T47D (cell line): ENCODE measurements around the gene CFAP299.
A peak's percentile ranks its signal among the peaks of the same experiment; 100 is the strongest.
"Not testable (repeated sequence)": the region's sequence is repeated elsewhere in the genome, so short reads cannot be mapped to it uniquely, and the experiment has no call there.

ENCODE experiments used
- DNase-seq, 2 experiments: peaks; one replicate each; pipeline versions ENCODE4 v3.0.0 to v3.0.0-alpha.2; 2011 to 2012; ENCODE audit warnings: low read depth in 1 of 2, low spot score in 1 of 2
- JUND ChIP-seq: IDR thresholded peaks from 2 replicates; pipeline ENCODE4 v1.6.1; 2012; ENCODE audit warnings: low read depth
- in situ Hi-C: cut with HindIII; loops from 2 replicates; pipeline ENCODE4 v1.10.0; 2016; ENCODE audit warnings: low sequenced_read_pairs, low pct_unique_long_range_greater_than_20kb

The CFAP299 gene

DNA sequence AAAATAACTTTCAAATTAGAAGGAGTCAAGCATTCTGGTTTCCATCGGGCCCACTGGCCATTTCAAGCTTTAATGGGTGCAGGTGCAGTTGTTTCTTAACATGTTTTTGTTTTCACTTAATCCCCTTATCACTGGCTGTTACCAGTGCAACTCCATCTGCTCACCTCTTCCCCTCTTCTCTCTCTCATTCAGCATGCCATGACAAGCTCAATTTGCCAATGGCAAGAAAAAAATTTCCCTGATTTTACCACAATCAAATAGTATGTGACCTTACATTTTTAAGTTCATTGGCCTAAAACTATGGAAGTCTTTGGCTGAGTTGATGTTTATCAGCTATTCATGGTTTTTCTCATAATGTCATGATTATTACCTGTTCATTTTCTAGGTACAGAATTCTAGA, 395.9 kb downstream of the CFAP299 start:
- in situ Hi-C loops, result no loop called here
- DNase-seq, result no peak
- no peak for TF ChIP-seq JUND

DNA sequence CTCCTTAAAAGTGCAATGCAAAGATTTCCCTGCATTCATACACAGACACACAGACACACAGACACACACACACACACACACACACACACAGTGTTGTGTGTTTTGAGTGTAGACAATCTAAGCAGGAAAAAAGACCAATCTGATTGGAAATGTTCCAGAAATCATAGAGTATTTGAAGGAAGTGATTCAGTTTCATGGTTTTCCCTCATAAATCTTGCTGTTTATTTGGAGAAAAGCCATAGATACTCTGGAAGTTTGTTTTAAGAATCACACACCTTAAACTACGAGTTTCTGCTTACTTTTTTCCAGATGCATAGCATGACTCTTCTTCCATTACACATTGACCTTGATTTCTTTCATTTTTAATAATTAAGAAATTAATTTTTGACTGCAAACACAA, 396.5 kb downstream of the CFAP299 start:
- in situ Hi-C loops, result no loop called here
- DNase-seq, result peak in 1 of 2 experiments; percentile 23
- TF ChIP-seq JUND, result no peak

DNA sequence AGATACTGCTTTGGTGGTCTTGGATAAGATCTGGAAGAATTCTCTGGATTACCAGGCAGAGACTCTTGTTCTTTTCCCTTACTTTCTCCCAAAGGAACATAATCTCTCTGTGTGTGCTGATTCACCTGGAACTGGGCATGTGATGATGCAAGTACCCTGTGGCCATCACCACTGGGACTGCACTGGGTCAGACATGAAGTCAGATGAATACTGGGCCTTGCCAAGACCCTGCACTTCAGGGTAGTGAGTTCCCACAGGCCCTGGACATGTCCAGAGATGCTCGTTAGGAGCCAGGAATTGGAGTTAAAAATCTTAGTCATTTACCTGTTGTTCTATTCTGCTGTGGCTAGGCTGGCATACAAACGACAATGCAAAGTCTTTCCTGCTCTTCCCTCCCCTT, 404.8 kb downstream of the CFAP299 start:
- DNase-seq, result no peak
- no peak for TF ChIP-seq JUND
- in situ Hi-C loops, result no loop called here

DNA sequence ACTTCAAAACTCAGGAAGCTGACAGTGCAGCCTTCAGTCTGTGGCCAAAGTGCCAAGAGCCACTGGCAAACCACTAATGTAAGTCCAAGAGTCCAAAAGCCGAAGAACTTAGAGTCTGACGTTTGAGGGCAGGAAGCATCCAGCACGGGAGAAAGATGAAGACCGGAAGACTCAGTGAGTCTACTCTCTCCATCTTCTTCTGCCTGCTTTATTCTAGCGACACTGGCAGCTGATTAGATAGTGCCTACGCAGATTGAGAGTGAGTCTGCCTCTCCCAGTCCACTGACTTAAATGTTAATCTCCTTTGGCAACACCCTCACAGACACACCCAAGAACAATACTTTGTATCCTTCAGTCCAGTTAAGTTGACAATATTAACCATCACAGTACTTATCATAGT, 414.0 kb downstream of the CFAP299 start:
- in situ Hi-C loops, result not testable (repeated sequence)

DNA sequence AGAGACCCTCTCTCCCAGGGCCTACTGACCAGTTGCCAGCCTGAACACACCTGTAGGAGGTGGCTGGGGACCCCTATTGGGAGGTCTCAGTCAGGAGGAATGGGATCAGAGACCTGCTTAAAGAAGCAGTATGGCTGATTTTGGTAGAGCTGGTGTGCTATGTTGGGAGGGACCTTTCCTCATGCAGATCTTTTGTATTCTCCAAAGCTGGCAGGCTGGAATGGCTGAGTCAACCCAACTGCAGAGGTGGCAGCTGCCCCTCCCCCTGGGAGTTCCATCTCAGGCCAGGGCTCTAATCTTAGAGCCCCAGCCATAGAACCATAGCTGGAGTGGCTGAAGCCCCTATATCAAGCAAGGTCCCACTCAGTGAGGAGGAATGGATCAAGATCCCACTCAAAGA, 415.7 kb downstream of the CFAP299 start:
- in situ Hi-C loops, result no loop called here
- no peak for DNase-seq
- no peak for TF ChIP-seq JUND

More for the DNA sequence above, 414.0 kb downstream of the CFAP299 start:
- DNase-seq, result not testable (repeated sequence)

DNA sequence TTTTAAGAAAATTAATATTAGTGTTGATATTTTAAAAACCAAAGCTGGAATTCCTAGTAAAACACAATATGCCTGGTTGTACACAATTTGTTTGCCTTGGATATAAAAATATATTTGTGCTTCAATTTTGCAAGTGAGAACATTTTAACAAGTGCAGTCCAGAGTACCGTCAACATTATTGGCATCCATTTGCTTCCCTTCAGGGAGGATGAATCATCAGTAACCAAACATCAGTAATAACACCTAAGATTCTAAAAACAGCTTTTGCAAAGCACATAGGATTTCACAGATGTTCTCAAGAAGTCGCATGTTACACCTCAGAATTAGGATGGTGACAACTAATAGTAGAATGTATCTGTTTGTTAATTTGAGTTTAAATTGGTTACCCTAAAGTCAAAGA, 432.4 kb downstream of the CFAP299 start:
- DNase-seq, result peak in 1 of 2 experiments; percentile 16
- no peak; the same call in 1 of the 2 replicates for TF ChIP-seq JUND
- in situ Hi-C loops, result no loop called here

DNA sequence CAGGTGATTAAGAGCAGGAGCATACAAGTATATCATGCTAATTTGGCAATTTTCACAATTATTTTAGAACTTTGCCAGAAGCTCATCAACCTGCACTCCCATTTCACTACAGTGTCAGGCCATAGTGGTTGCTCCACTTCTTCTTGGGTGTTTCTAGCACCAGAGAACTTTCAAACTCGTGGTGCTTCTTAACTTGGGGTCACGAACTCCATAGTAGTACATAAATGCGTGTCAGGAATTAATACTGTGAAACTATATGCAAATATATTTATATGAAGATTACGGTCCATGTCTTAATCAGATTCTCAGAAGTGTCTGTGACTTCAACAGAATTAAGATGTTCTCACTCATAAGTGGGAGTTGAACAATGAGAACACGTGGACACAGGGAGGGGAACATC, 440.6 kb downstream of the CFAP299 start:
- in situ Hi-C loops, result no loop called here
- DNase-seq, result no peak
- no peak for TF ChIP-seq JUND

DNA sequence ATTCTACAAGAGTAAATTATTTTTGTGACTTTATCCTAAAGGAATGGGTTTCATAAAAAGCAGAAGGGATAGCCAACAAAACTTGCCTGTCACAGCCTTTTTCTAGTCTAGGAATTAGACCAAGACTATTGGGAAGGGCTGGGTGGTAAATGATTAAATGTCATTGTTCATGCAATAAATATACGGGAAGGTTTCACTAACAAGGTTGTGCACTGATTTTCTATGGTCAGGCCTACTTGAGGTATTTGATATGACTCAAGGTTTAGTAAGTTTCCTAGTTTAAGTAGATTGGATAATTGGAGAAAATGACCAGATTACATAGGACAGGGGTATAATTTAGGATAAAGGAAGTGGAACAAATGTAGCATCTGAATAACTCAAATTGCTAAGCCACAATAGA, 445.9 kb downstream of the CFAP299 start:
- in situ Hi-C loops, result no loop called here
- DNase-seq, result no peak
- no peak for TF ChIP-seq JUND

DNA sequence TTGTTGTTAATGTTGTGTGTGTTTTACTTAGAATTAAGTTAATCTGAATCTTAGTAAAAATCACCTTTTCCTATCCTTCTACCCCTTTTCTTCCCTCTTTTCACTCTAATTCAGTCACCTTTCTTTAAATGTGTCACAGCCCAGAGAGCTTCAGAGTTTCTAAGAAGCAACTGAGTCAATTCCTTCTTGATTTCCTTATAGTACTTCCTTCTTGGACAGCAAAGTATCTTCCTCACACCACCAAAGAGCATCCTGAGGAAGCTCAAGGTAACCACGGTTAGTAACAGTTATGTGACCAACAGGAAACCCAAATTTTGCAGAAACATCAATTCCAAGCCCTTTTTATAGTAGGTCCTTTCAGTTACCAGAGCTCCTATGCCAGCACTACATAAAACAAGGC, 451.8 kb downstream of the CFAP299 start:
- no peak for TF ChIP-seq JUND
- in situ Hi-C loops, result no loop called here
- DNase-seq, result no peak

DNA sequence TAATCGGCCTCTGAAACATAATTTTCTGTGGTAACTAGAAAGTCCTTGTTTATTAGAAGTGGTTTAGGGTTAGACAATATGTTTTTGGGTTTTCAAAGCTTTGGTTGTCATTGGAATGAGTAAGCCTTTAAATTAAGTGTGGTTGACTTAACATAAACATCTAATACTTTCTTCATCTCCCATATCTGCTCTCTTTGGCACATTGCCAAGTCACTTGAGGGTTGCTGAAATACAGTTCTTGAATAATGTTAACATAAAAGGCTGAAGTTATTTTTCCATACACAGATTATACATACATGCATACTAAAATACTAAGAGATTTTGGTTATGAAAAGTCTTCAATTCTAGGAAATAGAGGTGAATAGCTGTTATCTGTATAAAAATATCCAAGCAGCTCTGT, 453.3 kb downstream of the CFAP299 start:
- peak in 1 of 2 experiments; percentile 13 for DNase-seq
- no peak for TF ChIP-seq JUND
- in situ Hi-C loops, result no loop called here

DNA sequence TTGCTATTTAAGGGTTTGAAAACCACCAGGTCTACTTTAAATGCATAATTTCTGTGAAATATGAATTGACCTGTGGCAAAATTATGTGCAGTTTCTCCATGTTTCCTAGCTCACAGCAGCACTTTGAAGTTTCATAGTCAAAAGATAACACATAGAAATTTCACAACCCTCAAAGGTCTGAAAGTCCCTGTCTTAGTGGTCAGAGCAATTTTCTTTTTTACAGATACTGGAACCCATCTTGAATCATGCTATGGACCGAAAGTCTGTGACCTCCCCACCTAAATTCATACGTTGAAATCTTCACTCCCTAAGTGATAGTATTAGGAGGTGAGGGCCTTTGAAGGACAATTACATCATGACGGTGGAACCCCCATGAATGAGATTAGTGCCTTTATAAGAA, 454.6 kb downstream of the CFAP299 start:
- TF ChIP-seq JUND, result no peak
- in situ Hi-C loops, result no loop called here
- no peak for DNase-seq

DNA sequence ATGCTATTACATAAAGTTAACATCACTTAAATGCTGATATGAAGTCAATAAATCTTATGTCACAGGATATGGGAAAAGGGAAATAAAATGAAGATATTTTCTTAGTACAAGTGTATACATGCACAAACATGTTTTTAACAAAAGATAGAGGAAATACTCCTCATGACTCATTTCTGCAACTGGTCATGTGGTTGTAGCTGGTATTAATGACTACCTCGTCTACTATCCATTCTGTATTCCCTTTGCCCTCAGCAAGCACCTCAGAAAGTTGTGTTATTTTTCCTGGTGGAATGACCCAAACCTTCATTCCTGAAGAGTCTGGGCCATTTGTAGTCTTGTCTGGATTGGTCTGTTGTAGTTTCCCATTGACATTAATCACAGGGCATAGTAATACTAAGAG, 458.1 kb downstream of the CFAP299 start:
- in situ Hi-C loops, DNase-seq: not testable (repeated sequence)

DNA sequence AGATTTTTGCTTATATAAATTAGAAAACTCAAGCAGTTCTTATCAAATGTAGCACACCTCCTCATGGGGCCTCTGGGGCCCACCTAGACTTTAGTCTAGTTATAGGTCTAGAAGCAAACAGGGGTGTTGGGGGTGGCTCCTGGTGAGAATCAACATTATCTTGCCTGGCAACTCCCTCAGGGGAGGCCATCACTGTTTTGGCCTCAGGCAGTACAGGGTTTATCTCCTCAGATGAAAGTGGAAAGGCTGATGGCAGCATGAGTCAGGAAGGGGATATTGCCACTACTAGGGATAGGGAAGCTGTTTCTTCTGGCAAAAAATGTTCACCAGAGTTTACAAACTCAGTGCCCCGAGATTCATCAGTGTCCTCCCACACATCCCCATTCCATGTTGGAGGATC, 462.6 kb downstream of the CFAP299 start:
- no peak for TF ChIP-seq JUND
- no peak for DNase-seq
- in situ Hi-C loops, result no loop called here

DNA sequence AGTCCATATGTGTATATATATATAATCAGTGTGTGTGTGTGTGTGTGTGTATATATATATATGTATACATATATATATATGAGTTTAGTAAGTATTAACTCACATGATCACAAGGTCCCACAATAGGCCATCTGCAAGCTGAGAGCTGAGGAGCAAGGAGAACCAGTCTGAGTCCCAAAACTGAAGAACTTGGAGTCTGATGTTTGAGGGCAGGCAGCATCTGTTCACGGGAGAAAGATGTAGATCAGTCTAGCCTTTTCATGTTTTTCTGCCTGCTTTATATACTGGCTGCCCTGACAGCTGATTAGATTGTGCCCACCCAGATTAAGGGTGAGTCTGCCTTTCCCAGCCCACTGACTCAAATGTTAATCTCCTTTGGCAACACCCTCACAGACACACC, 465.2 kb downstream of the CFAP299 start:
- DNase-seq, result peak in 1 of 2 experiments; percentile 3
- in situ Hi-C loops, result not testable (repeated sequence)

DNA sequence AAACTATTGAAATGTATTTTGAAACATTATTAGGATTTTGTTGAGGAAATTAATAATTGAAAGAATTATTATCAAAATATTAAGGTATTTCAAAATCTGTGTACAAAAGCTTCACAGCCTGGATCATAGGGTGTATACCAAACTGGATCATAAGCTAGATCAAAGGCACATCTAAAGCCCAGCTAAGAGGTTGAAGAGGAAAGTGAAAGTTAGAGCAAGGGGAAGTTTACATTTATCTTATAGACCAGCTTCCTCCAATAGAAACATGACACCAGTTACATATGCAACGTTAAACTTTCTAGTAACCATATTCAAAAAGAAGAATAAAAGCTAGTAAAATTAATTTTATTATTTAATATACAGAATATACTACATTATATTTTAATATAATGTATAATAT, 467.8 kb downstream of the CFAP299 start:
- TF ChIP-seq JUND, result no peak
- in situ Hi-C loops, result no loop called here
- no peak for DNase-seq
